ENCODE measurements around the gene KYAT1. TPM values are rescaled to one million over a fixed set of nuclear protein-coding genes. Genes with fewer than 3 reads are reported as not detected.

KYAT1 gene
- total RNA-seq, 1 donor from 2014 or later = 21.7 TPM

- Mint-ChIP-seq H3K36me3 (peaks cover 4% of the 10 kb centered on the region), H3K4me1 (no peaks in the 10 kb centered on the region), H3K9me3 (no peaks in the 10 kb centered on the region), H3K27ac (no peak overlapping the region), H3K27me3 (ENCODE audit: insufficient read depth, low read depth) (peaks cover 5% of the 10 kb centered on the region), H3K4me3 (no peak overlapping the region)
- Histone ChIP-seq H3K27ac (no peak overlapping the region), H3K4me3 (no peak overlapping the region), H3K9ac (no peak overlapping the region), H3K4me1 (no peaks in the 10 kb centered on the region), H3K36me3 (no peaks in the 10 kb centered on the region), H3K9me3 (ENCODE audit: low read depth) (no peaks in the 10 kb centered on the region), H3F3A (ENCODE audit: low read depth) (no peaks in the 10 kb centered on the region), H3K27me3 (no peaks in the 10 kb centered on the region), H4K20me1 (ENCODE audit: low read depth) (no peaks in the 10 kb centered on the region), H3K79me2 (ENCODE audit: low read depth) (no peaks in the 10 kb centered on the region), H2AFZ (replicated peaks) (no peak overlapping the region), H3K4me2 (no peak overlapping the region)
- no peak for DNase-seq (ENCODE audit: low spot score)
- TF ChIP-seq CTCF (IDR thresholded peaks at IDR 0.05) = peak; percentile 22
- TF ChIP-seq EZH2 (IDR thresholded peaks at IDR 0.05) = no peak
These were observed 71.9 kb downstream of the KYAT1 start for GRCh38 chr9:128809831-128810230.

DNA sequence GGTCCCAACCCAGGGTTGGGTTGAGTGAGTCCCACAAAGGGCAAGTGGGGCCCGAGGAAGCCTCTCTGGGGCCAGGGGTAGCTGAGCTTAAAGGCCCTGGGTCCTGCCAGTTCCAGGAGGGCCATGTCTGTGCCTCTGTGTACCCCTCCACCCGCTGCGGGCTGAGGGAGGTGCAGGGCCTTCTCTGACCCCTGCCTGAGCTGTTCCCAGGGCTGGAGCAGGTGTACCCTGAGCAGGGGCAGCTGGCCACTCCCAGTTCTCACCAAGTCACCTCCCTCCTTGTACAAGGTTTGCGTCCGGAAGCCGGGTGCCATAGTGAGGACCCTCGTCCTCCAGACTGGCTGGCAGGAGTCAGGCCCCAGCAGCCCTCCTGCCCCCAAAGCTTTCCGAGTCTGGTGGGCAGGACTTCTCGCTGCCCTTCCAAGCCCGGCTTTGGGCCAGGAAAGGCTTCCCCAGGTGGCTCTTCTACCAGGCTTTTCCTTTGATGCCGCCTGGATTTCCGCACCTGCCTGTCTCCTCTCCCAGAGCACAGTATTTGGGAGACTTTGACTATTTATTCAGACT is 72.6 kb downstream of the KYAT1 start:
- no peak overlapping the region for H2AFZ ChIP-seq (replicated peaks)

DNA sequence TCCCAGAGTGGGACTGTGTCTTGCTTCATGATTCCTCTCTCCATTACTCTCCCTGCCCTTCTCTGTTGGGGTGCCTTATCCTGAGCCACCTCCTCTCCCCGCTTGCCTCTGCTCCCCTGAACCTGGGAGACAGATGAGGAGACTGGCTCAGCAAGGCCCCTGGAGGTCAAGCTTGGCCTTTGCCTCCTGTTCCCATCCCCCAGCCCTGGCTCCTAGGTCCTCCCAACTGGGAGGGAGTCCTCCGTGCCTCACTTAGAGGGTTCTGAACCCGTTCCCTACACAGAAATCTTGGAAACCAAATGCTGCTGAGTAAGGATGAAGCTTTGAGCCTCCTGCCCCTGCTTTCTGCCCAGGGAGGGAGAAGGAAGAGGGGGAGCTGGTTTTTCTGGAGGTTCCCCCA is 73.2 kb downstream of the KYAT1 start:
- Histone ChIP-seq H3K4me2 (no peak overlapping the region), H3F3A (ENCODE audit: low read depth) (no peaks in the 10 kb centered on the region), H3K4me1 (no peaks in the 10 kb centered on the region), H3K36me3 (no peaks in the 10 kb centered on the region), H3K9me3 (ENCODE audit: low read depth) (no peaks in the 10 kb centered on the region), H3K79me2 (ENCODE audit: low read depth) (no peaks in the 10 kb centered on the region), H3K27ac (no peak overlapping the region), H3K4me3 (no peak overlapping the region), H4K20me1 (ENCODE audit: low read depth) (no peaks in the 10 kb centered on the region), H3K9ac (no peak overlapping the region), H3K27me3 (no peaks in the 10 kb centered on the region), H2AFZ (replicated peaks) (no peak overlapping the region)
- no peak overlapping the region for H3K27ac Mint-ChIP-seq
- H3K9me3 Mint-ChIP-seq = no peaks in the 10 kb centered on the region
- no peaks in the 10 kb centered on the region for H3K4me1 Mint-ChIP-seq
- no peak overlapping the region for H3K4me3 Mint-ChIP-seq
- peaks cover 6% of the 10 kb centered on the region for H3K36me3 Mint-ChIP-seq
- H3K27me3 Mint-ChIP-seq (ENCODE audit: insufficient read depth, low read depth) = peaks cover 5% of the 10 kb centered on the region
- TF ChIP-seq EZH2 (IDR thresholded peaks at IDR 0.05) (no peak), EZH2phosphoT487 (IDR thresholded peaks at IDR 0.05) (no peak), CTCF (IDR thresholded peaks at IDR 0.05) (no peak)
- no peak for DNase-seq (ENCODE audit: low spot score)

More for the DNA sequence above, 72.6 kb downstream of the KYAT1 start:
- peaks cover 4% of the 10 kb centered on the region for H3K36me3 Mint-ChIP-seq
- Histone ChIP-seq H3K27me3 (no peaks in the 10 kb centered on the region), H3K4me3 (no peak overlapping the region), H3K9ac (no peak overlapping the region), H3K27ac (no peak overlapping the region), H3K4me1 (no peaks in the 10 kb centered on the region), H3K79me2 (ENCODE audit: low read depth) (no peaks in the 10 kb centered on the region), H3F3A (ENCODE audit: low read depth) (no peaks in the 10 kb centered on the region), H3K4me2 (no peak overlapping the region), H3K36me3 (no peaks in the 10 kb centered on the region), H4K20me1 (ENCODE audit: low read depth) (no peaks in the 10 kb centered on the region), H3K9me3 (ENCODE audit: low read depth) (no peaks in the 10 kb centered on the region)
- no peaks in the 10 kb centered on the region for H3K4me1 Mint-ChIP-seq
- TF ChIP-seq EZH2 (IDR thresholded peaks at IDR 0.05) (no peak), EZH2phosphoT487 (IDR thresholded peaks at IDR 0.05) (no peak)
- no peak for DNase-seq (ENCODE audit: low spot score)
- H3K4me3 Mint-ChIP-seq = no peak overlapping the region
- no peak overlapping the region for H3K27ac Mint-ChIP-seq
- peaks cover 5% of the 10 kb centered on the region for H3K27me3 Mint-ChIP-seq (ENCODE audit: insufficient read depth, low read depth)
- no peaks in the 10 kb centered on the region for H3K9me3 Mint-ChIP-seq

DNA sequence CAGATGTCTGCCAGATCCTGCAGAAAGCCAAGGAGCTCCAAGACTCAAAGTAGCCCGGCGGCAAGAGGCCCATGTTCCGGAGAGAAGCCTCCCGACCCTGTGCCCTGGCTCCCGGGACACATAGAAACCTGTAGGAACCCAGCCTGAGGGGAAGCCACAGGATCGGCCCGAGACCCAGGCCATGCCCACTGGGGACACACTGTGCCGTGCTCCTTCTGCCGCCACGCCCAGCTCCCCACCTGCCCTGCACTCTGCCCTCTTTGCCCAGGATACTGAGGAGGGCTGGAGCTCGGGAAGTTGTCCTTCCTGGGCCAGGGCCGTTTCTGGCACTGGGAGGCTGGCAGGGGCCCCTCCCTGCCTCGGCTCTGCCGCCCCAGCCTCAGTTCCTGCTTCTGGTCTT is 73.9 kb downstream of the KYAT1 start:
- no peak overlapping the region for H3K4me3 ChIP-seq
- no peaks in the 10 kb centered on the region for H3K36me3 ChIP-seq
- no peak overlapping the region for H3K4me2 ChIP-seq
- TF ChIP-seq EZH2phosphoT487 (IDR thresholded peaks at IDR 0.05) (no peak), CTCF (IDR thresholded peaks at IDR 0.05) (no peak), EZH2 (IDR thresholded peaks at IDR 0.05) (no peak)
- peaks cover 9% of the 10 kb centered on the region for H3K36me3 Mint-ChIP-seq
- DNase-seq (ENCODE audit: low spot score) = no peak
- no peaks in the 10 kb centered on the region for H3K79me2 ChIP-seq (ENCODE audit: low read depth)
- no peaks in the 10 kb centered on the region for H4K20me1 ChIP-seq (ENCODE audit: low read depth)
- H3K27ac Mint-ChIP-seq = no peak overlapping the region
- no peaks in the 10 kb centered on the region for H3K9me3 Mint-ChIP-seq
- no peak overlapping the region for H3K9ac ChIP-seq
- no peaks in the 10 kb centered on the region for H3K27me3 ChIP-seq
- no peaks in the 10 kb centered on the region for H3K4me1 Mint-ChIP-seq
- H2AFZ ChIP-seq (replicated peaks) = no peak overlapping the region
- no peaks in the 10 kb centered on the region for H3K4me1 ChIP-seq
- no peak overlapping the region for H3K4me3 Mint-ChIP-seq
- H3K27ac ChIP-seq = no peak overlapping the region
- H3K9me3 ChIP-seq (ENCODE audit: low read depth) = no peaks in the 10 kb centered on the region
- H3F3A ChIP-seq (ENCODE audit: low read depth) = no peaks in the 10 kb centered on the region
- H3K27me3 Mint-ChIP-seq (ENCODE audit: insufficient read depth, low read depth) = peaks cover 5% of the 10 kb centered on the region
